HG03108 (cell line): ENCODE measurements around the gene TECTB.

Experiments used
- ATAC-seq: cut with Tn5 transposase; IDR thresholded peaks from one replicate; pipeline ENCODE4 v1.9.1; 2021; ENCODE audit warnings: moderate library complexity; ENCODE audit not compliant: unreplicated experiment

The TECTB gene

GRCh38 chr10:112271982-112272381, 11.2 kb upstream of the TECTB start:
- ATAC-seq = no peak

GRCh38 chr10:112274831-112275230, 8.4 kb upstream of the TECTB start:
- no peak for ATAC-seq

DNA sequence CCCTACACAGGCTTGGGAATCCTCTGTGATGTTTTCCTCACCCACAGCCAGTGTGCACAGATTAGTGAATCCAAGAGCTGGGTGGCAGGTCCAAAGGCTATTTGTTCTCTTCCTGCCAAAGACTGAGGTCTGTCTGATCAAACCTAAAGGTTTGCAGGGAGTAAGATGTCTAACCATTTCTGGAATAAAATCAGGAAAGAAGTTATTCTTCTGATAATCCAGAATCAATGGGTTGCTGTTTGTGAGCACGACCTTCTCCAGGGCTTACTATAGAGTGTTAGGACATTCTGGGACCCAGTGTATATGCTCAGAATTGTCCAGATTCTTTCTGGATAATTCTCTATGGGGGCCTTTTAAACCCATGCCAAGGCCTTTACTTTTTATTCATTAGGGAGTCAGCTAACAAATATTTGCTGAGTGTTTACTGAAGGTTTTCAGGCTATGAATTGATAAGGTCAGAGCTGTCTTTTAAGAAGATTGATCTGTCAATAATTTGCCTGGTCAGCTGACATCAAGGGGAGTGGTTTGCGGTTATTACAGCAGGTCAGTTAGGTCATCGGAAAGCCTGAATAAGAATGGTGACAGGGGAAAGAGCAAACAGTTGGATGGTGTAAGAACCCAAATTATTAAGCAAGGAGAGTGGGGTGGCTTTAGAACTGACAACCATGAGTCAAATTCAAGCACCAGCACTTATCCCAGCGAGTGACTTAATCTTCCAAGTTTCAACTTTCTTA, 7.5 kb upstream of the TECTB start:
- ATAC-seq = no peak

DNA sequence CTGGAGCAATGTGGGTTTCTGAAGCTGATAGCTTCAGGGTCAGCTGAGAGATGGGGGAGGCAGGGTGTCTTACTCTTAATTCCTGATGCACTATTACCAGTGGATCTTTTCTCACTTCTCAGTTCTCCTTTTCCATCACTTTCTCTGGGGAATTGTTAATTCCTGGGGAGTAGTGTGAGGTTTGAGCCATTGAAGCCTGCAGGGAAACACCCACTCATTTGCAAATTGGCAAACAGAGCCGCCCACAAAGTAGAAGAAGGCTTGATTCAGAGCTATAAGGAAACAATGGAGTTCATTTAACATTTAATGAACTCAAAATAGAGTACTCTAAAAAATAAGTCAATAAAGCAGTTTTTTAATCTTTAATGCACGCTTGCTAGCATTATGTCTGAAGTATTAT, 4.3 kb upstream of the TECTB start:
- no peak for ATAC-seq

GRCh38 chr10:112279433-112279832, 3.8 kb upstream of the TECTB start:
- ATAC-seq = no peak

- no peak for ATAC-seq
Observed at GRCh38 chr10:112280205-112280921, 2.8 kb upstream of the TECTB start.

DNA sequence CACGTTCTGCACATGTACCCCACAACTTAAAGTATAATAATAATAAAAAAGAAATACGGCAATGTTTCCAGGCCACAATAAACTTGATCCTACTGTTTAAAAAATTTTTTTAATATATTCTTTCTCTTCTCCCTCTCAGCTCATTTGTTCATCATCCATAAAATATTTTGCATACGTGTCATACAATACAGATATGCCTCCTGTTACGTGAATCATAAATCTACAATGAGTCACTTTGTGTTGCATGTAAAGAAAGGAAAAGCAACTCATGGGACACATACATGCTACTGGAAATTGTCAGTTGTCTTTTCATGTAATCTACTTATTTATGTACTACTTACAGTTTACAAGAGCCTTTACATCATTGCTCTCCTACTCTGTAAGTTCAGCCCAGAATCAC, 1.1 kb upstream of the TECTB start:
- ATAC-seq = no peak

DNA sequence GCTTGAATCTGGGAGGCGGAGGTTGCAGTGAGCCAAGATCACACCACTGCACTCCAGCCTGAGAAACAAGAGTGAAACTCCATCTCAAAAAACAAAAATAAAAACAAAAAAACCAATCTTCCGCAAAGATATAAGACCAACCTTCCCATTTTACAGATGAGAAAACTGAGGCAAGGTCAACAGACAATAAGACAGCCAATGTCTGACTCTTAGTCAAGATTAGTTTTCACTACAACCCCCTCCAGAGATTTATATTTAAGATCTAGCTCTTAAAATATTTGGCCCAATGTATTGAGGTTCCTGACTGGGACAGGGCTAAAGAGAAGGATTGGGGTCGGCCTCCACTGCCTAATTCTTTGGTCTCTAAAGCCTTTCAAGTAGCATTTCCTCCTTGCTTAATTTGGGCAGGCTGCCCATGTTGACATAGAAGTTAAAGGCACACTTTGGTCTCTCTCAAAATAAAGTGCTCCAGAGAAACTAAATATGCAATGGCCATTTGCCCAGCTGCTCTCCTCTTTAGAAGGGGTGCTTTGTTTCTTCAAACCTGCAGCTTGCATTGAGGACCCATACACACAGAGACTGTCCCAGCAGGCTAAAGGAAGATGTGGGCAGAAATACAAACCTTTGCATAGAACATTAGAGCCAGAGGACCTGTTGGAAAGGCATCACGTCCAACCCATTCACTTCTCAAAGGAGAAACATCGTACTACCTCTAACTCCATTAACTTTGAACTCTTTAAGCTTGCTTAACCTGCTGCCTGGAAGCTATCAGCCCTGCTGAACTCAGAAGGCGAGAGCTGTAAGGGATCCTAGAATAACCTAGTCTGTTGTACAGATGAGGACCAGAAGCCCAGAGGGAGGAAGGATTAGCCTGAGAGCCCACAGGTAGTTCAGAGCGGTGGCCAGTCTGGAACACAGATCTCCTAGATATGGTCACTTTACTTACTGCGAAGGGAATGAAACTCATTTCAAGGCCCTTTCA, 3.9 kb downstream of the TECTB start:
- ATAC-seq = no peak

DNA sequence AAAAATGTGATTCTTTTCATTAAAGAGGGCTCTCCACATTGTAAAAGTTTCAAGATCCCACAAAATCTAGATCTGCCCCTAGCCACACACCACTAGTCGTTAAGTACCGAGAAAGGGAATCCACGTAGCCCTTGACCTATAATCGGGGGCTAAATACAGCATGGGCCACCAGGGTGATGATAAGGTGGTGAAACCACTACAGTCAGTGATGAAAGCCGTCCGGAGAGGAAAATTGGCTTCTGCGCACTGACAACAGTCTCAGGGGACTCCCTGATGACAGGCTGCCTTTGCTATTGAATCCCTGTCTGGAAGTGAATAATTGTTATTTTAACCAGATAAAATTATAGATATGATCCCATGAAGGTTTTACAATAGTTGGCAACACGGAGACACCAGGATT, 4.6 kb downstream of the TECTB start:
- no peak for ATAC-seq

DNA sequence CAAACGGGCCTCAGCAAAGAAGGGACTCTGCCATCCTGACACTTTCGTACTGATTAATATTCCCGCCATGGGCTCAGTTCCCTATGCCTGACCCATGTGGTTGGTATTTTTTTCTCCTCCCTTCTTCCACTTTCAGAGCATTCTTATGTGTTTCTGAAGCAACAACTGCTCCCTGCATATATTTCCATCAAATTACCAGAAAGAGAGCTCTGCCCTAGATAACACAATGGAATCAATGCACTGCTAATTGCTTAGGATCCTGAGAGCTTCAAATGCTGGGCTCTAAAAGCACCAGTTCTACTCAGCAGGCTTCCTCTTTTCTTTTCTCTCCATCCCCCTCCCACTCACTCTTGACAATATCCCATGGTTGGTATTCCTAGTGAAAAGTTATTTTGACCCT, 5.3 kb downstream of the TECTB start:
- ATAC-seq = no peak

GRCh38 chr10:112289373-112290053, 6.3 kb downstream of the TECTB start:
- ATAC-seq = no peak

GRCh38 chr10:112290054-112290373, 6.8 kb downstream of the TECTB start:
- ATAC-seq = no peak

DNA sequence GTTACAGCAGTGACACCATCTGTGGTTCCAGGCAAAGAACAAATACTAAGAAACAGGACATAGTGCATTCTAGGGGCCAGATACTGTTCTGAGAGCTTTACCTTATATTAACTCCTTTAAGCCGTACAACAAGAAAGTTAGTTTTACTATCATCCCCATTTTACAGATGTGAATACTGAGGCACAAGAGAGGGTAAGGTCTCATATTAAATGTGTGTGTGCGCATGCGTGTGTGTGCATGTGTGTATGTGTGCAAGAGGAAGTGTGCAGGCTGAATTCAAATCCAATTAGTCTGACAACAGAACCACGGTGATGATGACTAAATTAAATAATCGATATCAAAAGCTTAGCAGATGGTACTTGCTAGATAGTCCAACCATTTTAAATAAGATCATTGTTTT, 11.0 kb downstream of the TECTB start:
- no peak for ATAC-seq

- ATAC-seq = no peak
Observed at GRCh38 chr10:112295853-112296830, 12.9 kb downstream of the TECTB start.

DNA sequence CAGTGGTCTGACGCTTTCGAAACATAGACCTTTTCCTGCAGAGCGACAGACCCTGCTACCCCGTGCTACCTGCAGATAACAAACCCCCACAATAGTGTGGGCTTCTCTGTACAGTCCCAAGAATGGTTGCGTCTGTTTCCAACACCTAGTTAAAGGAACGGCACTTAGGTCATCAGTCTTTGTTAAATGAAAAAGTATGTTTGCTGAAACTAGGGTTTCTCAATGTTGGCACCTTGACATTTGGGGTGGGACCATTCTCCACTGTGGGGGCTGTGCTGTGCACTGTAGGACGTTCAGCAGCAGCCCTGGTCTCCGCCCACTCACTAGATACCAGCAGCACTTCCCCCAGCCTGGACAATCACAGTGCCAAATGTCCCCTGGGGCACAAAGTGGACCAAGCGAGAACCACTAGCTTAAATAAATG, 13.7 kb downstream of the TECTB start:
- no peak for ATAC-seq

GRCh38 chr10:112298581-112298980, 15.4 kb downstream of the TECTB start:
- ATAC-seq = no peak

GRCh38 chr10:112299456-112299855, 16.3 kb downstream of the TECTB start:
- no peak for ATAC-seq

GRCh38 chr10:112302335-112302734, 19.1 kb downstream of the TECTB start:
- ATAC-seq = no peak

DNA sequence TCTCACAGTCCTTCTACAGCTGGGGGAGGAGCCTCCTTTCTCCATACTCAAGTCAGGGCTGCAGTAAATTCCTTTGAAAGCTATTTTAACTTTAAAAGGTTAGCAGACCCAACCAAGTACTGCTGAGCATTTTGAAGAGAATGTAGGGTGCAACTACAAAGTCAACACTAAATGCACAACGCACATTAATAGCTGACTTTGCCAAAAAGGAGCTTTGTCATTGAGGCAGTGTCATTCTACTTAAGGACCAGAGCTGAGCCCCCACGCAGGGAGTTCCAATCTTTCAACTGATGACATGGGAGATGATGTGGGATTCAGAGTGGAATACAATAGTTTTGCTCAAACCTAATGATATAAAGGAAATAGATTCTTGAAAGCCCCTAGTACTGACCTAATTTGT, 20.3 kb downstream of the TECTB start:
- ATAC-seq = no peak
